Epithelial cell of esophagus (primary cell): Measurements from ENCODE around the gene EPG5.
"Not testable (repeated sequence)": the region's sequence is repeated elsewhere in the genome, so short reads cannot be mapped to it uniquely, and the experiment has no call there.

ENCODE experiments used
- DNase-seq: peaks from one replicate; pipeline ENCODE4 v3.0.0; 2010; ENCODE audit warnings: low read depth
- H3K4me3 ChIP-seq: 2 replicates; pipeline ENCODE4 v1.5.1; 2011; ENCODE audit warnings: mild to moderate bottlenecking, low read length, control low read depth
- CTCF ChIP-seq: IDR thresholded peaks from 2 replicates; pipeline ENCODE4 v1.5.1; 2011; ENCODE audit warnings: low read depth, mild to moderate bottlenecking, low read length, control low read depth, inconsistent platforms; ENCODE audit not compliant: insufficient read depth; ENCODE audit errors: missing control alignments

The EPG5 gene

GRCh38 chr18:45995461-45995860 lies 28.3 kb upstream of the EPG5 start:
- no peak overlapping the region for H3K4me3 ChIP-seq
- TF ChIP-seq CTCF: no peak
- DNase-seq: no peak

GRCh38 chr18:45993438-45993837 lies 26.3 kb upstream of the EPG5 start:
- no peak for TF ChIP-seq CTCF
- no peak overlapping the region for H3K4me3 ChIP-seq
- DNase-seq: peak; percentile 66

GRCh38 chr18:45992527-45992926 lies 25.4 kb upstream of the EPG5 start:
- not testable (repeated sequence) for DNase-seq, H3K4me3 ChIP-seq

- no peak overlapping the region for H3K4me3 ChIP-seq
- DNase-seq: no peak
- no peak for TF ChIP-seq CTCF
Measured at GRCh38 chr18:45991788-45992187, 24.7 kb upstream of the EPG5 start.

- DNase-seq: no peak
Measured at GRCh38 chr18:45984546-45985235, 17.6 kb upstream of the EPG5 start.

GRCh38 chr18:45981821-45982220 lies 14.7 kb upstream of the EPG5 start:
- no peak for TF ChIP-seq CTCF

More at GRCh38 chr18:45984546-45985235, 17.6 kb upstream of the EPG5 start:
- no peak for TF ChIP-seq CTCF
- H3K4me3 ChIP-seq: no peak overlapping the region

GRCh38 chr18:45980229-45980628 lies 13.1 kb upstream of the EPG5 start:
- DNase-seq: no peak
- H3K4me3 ChIP-seq: no peak overlapping the region
- no peak for TF ChIP-seq CTCF

More at GRCh38 chr18:45981821-45982220, 14.7 kb upstream of the EPG5 start:
- no peak for DNase-seq
- H3K4me3 ChIP-seq: no peak overlapping the region
